IPS DF 6.9 (cell line): Measurements from ENCODE around the gene ABLIM2.

Experiments
- DNase-seq: peaks from one replicate; pipeline ENCODE4 v3.0.0-alpha.2; 2013; ENCODE audit warnings: low read depth, low spot score
- H3K27ac ChIP-seq: one replicate; pipeline ENCODE4 v1.5.1; 2013; ENCODE audit warnings: low read length, control low read depth
- H3K27me3 ChIP-seq: 2 replicates; pipeline ENCODE4 v1.6.1; 2013; ENCODE audit warnings: mild to moderate bottlenecking, low read length; ENCODE audit not compliant: control insufficient read depth, insufficient read depth
- H3K36me3 ChIP-seq: 2 replicates; pipeline ENCODE4 v1.6.1; 2013; ENCODE audit warnings: low read length; ENCODE audit not compliant: control insufficient read depth, insufficient read depth
- H3K4me1 ChIP-seq: 2 replicates; pipeline ENCODE4 v1.6.1; 2013; ENCODE audit warnings: low read length; ENCODE audit not compliant: control insufficient read depth, insufficient read depth
- H3K4me3 ChIP-seq: 2 replicates; pipeline ENCODE4 v1.5.1; 2013; ENCODE audit warnings: mild to moderate bottlenecking, low read length
- H3K9me3 ChIP-seq: 2 replicates; pipeline ENCODE4 v1.6.1; 2013; ENCODE audit warnings: low read length, inconsistent platforms; ENCODE audit not compliant: control insufficient read depth, insufficient read depth
- WGBS: extraction: QIAGEN DNeasy Blood & Tissue Kit; methylation state at CpG from one replicate; pipeline ENCODE4 v1.1.7; 2013; ENCODE audit warnings: mixed read lengths, missing lambda C conversion rate; ENCODE audit not compliant: insufficient read length, insufficient coverage; 5-methylcytosine and 5-hydroxymethylcytosine counted together

The ABLIM2 gene

GRCh38 chr4:8136972-8137710 lies 21.5 kb downstream of the ABLIM2 start:
- no peak overlapping the region for H3K4me3 ChIP-seq
- no peaks in the 10 kb centered on the region for H3K27me3 ChIP-seq
- no CpG with 5 or more reads among the region's 19 CpGs for WGBS
- no peak overlapping the region for H3K27ac ChIP-seq
- no peak for DNase-seq
- no peaks in the 10 kb centered on the region for H3K36me3 ChIP-seq
- H3K9me3 ChIP-seq, result no peaks in the 10 kb centered on the region
- 0 out of 2 replicates have a peak, but pooled peaks cover 3% of the 10 kb centered on the region for H3K4me1 ChIP-seq

GRCh38 chr4:8136529-8136928 lies 22.1 kb downstream of the ABLIM2 start:
- Histone ChIP-seq H3K27ac (no peak overlapping the region), H3K9me3 (no peaks in the 10 kb centered on the region), H3K4me1 (0 out of 2 replicates have a peak, but pooled peaks cover 3% of the 10 kb centered on the region), H3K4me3 (no peak overlapping the region), H3K36me3 (no peaks in the 10 kb centered on the region), H3K27me3 (no peaks in the 10 kb centered on the region)
- WGBS, result no CpG with 5 or more reads among the region's 12 CpGs
- DNase-seq, result no peak

- WGBS, result no CpG with 5 or more reads among the region's 15 CpGs
- DNase-seq, result no peak
- no peaks in the 10 kb centered on the region for H3K9me3 ChIP-seq
- H3K27me3 ChIP-seq, result no peaks in the 10 kb centered on the region
- H3K27ac ChIP-seq, result no peak overlapping the region
- no peak overlapping the region for H3K4me3 ChIP-seq
- H3K4me1 ChIP-seq, result 0 out of 2 replicates have a peak, but pooled peaks cover 3% of the 10 kb centered on the region
- no peaks in the 10 kb centered on the region for H3K36me3 ChIP-seq
Observed at GRCh38 chr4:8135666-8136065, 22.9 kb downstream of the ABLIM2 start.

GRCh38 chr4:8133897-8134563 lies 24.6 kb downstream of the ABLIM2 start:
- Histone ChIP-seq H3K4me3 (no peak overlapping the region), H3K27ac (no peak overlapping the region), H3K4me1 (0 out of 2 replicates have a peak, but pooled peaks cover 3% of the 10 kb centered on the region), H3K27me3 (no peaks in the 10 kb centered on the region), H3K36me3 (no peaks in the 10 kb centered on the region), H3K9me3 (no peaks in the 10 kb centered on the region)
- no CpG with 5 or more reads among the region's 26 CpGs for WGBS
- DNase-seq, result no peak

GRCh38 chr4:8132947-8133705 lies 25.5 kb downstream of the ABLIM2 start:
- DNase-seq, result no peak
- 0 out of 2 replicates have a peak, but pooled peaks cover 3% of the 10 kb centered on the region for H3K4me1 ChIP-seq
- no peaks in the 10 kb centered on the region for H3K9me3 ChIP-seq
- no peak overlapping the region for H3K27ac ChIP-seq
- H3K27me3 ChIP-seq, result no peaks in the 10 kb centered on the region
- no peak overlapping the region for H3K4me3 ChIP-seq
- no CpG with 5 or more reads among the region's 27 CpGs for WGBS
- H3K36me3 ChIP-seq, result no peaks in the 10 kb centered on the region

- Histone ChIP-seq H3K27me3 (no peaks in the 10 kb centered on the region), H3K27ac (no peak overlapping the region), H3K4me3 (no peak overlapping the region), H3K4me1 (peaks cover 4% of the 10 kb centered on the region; the same call in 1 of the 2 replicates), H3K9me3 (no peaks in the 10 kb centered on the region), H3K36me3 (no peaks in the 10 kb centered on the region; the same call in 1 of the 2 replicates)
- no CpG with 5 or more reads among the region's 10 CpGs for WGBS
- DNase-seq, result no peak
Observed at GRCh38 chr4:8132400-8132799, 26.2 kb downstream of the ABLIM2 start.

- H3K4me3 ChIP-seq, result no peak overlapping the region
- H3K9me3 ChIP-seq, result no peaks in the 10 kb centered on the region
- H3K36me3 ChIP-seq, result no peaks in the 10 kb centered on the region; the same call in 1 of the 2 replicates
- no CpG with 5 or more reads among the region's 18 CpGs for WGBS
- no peak overlapping the region for H3K27ac ChIP-seq
- no peak for DNase-seq
- no peaks in the 10 kb centered on the region for H3K27me3 ChIP-seq
- H3K4me1 ChIP-seq, result peaks cover 5% of the 10 kb centered on the region; the same call in 1 of the 2 replicates
Observed at GRCh38 chr4:8131826-8132225, 26.8 kb downstream of the ABLIM2 start.

GRCh38 chr4:8131210-8131609 lies 27.4 kb downstream of the ABLIM2 start:
- Histone ChIP-seq H3K36me3 (no peaks in the 10 kb centered on the region; the same call in 1 of the 2 replicates), H3K9me3 (no peaks in the 10 kb centered on the region), H3K4me3 (no peak overlapping the region), H3K4me1 (peaks cover 5% of the 10 kb centered on the region; the same call in 1 of the 2 replicates), H3K27me3 (no peaks in the 10 kb centered on the region), H3K27ac (no peak overlapping the region)
- DNase-seq, result no peak
- 100% methylated on average over 2 of the region's 8 CpGs for WGBS

GRCh38 chr4:8130346-8131066 lies 28.1 kb downstream of the ABLIM2 start:
- no peaks in the 10 kb centered on the region for H3K27me3 ChIP-seq
- peaks cover 5% of the 10 kb centered on the region; the same call in 1 of the 2 replicates for H3K4me1 ChIP-seq
- WGBS, result no CpG with 5 or more reads among the region's 18 CpGs

More at GRCh38 chr4:8130346-8131066, 28.1 kb downstream of the ABLIM2 start:
- no peak for DNase-seq
- Histone ChIP-seq H3K9me3 (no peaks in the 10 kb centered on the region), H3K4me3 (no peak overlapping the region), H3K36me3 (no peaks in the 10 kb centered on the region; the same call in 1 of the 2 replicates), H3K27ac (no peak overlapping the region)
